Renal cortical epithelial cell (primary cell): ENCODE results near the gene NME4. TPM values are rescaled to one million over a fixed set of nuclear protein-coding genes. Genes with fewer than 3 reads are reported as not detected.

Source experiments
- DNase-seq: peaks from one replicate; pipeline ENCODE4 v3.0.0-alpha.2; 2011; ENCODE audit warnings: low read depth
- total RNA-seq: library from RNA; depleted of rRNA; stranded (reverse); fragments of >200 nt; gene quantifications from 2 replicates; pipeline ENCODE4 v1.2.3, GENCODE V29; 2014

The NME4 gene
- total RNA-seq, 1 donor from 2014 or later: 27.6 TPM

- DNase-seq: no peak
Measured at GRCh38 chr16:426906-427249, 29.9 kb downstream of the NME4 start.

- no peak for DNase-seq
Measured at GRCh38 chr16:427250-427649, 30.3 kb downstream of the NME4 start.

- no peak for DNase-seq
Measured at GRCh38 chr16:430904-431303, 33.9 kb downstream of the NME4 start.

- DNase-seq: no peak
Measured at GRCh38 chr16:440627-441026, 43.6 kb downstream of the NME4 start.

- DNase-seq: no peak
Measured at GRCh38 chr16:441447-441846, 44.4 kb downstream of the NME4 start.

GRCh38 chr16:442976-443375, 46.0 kb downstream of the NME4 start:
- no peak for DNase-seq

GRCh38 chr16:444027-444426, 47.0 kb downstream of the NME4 start:
- DNase-seq: no peak

- DNase-seq: no peak
Measured at GRCh38 chr16:445566-445965, 48.6 kb downstream of the NME4 start.

Other genes with a start within 250 kb of the NME4 start
- gene HBZ, start 244.6 kb upstream of the NME4 start, total RNA-seq: not detected in 2 replicates
- not detected in 2 replicates for gene HBM, start 231.2 kb upstream of the NME4 start, total RNA-seq
- gene HBA2, start 224.3 kb upstream of the NME4 start, total RNA-seq: not detected in 2 replicates
- gene HBA1, start 220.5 kb upstream of the NME4 start, total RNA-seq: not detected in 2 replicates
- 2.4 TPM in 1 of 2 replicates, not detected in the other for gene HBQ1, start 216.7 kb upstream of the NME4 start, total RNA-seq
- gene LUC7L, start 167.8 kb upstream of the NME4 start, total RNA-seq: 21.2 and 44.9 TPM in 2 replicates
- gene FAM234A, start 162.4 kb upstream of the NME4 start, total RNA-seq: 76.4 and 204 TPM in 2 replicates
- 0.40 TPM in 1 of 2 replicates, not detected in the other for gene RGS11, start 121.3 kb upstream of the NME4 start, total RNA-seq
- not detected in 2 replicates for gene ARHGDIG, start 116.6 kb upstream of the NME4 start, total RNA-seq
- gene PDIA2, start 114.0 kb upstream of the NME4 start, total RNA-seq: not detected in 2 replicates
- 38.7 and 43.5 TPM in 2 replicates for gene AXIN1, start 44.5 kb upstream of the NME4 start, total RNA-seq
- 59.4 and 95.9 TPM in 2 replicates for gene MRPL28, start 26.7 kb upstream of the NME4 start, total RNA-seq
- gene PGAP6, start 15.2 kb upstream of the NME4 start, total RNA-seq: 87.2 and 92.8 TPM in 2 replicates
- 13.0 and 17.5 TPM in 2 replicates for gene DECR2, start 4.7 kb downstream of the NME4 start, total RNA-seq
- 20.5 and 72.5 TPM in 2 replicates for gene RAB11FIP3, start 28.4 kb downstream of the NME4 start, total RNA-seq
- 41.7 and 82.0 TPM in 2 replicates for gene CAPN15, start 130.5 kb downstream of the NME4 start, total RNA-seq
- 0.05 TPM in 1 of 2 replicates, not detected in the other for gene PRR35, start 163.2 kb downstream of the NME4 start, total RNA-seq
- gene NHLRC4, start 169.8 kb downstream of the NME4 start, total RNA-seq: 0.85 TPM in 1 of 2 replicates, not detected in the other
- gene PIGQ, start 172.8 kb downstream of the NME4 start, total RNA-seq: 30.9 and 68.5 TPM in 2 replicates
- 8.0 and 12.1 TPM in 2 replicates for gene RAB40C, start 192.9 kb downstream of the NME4 start, total RNA-seq
- 0.35 TPM in 1 of 2 replicates, not detected in the other for gene WFIKKN1, start 233.8 kb downstream of the NME4 start, total RNA-seq
- 54.4 and 93.1 TPM in 2 replicates for gene METTL26, start 239.1 kb downstream of the NME4 start, total RNA-seq
- 17.6 and 26.4 TPM in 2 replicates for gene MCRIP2, start 244.6 kb downstream of the NME4 start, total RNA-seq